ENCODE results near the gene NPB.
A peak's percentile ranks its signal among the peaks of the same experiment; 100 is the strongest.

The NPB gene

GRCh38 chr17:81900181-81900820, 1.7 kb upstream of the NPB start:
- no peak for DNase-seq

GRCh38 chr17:81901167-81902022, 643 bp upstream of the NPB start:
- no peak for DNase-seq

GRCh38 chr17:81902653-81903414, 796 bp downstream of the NPB start:
- DNase-seq: no peak

DNA sequence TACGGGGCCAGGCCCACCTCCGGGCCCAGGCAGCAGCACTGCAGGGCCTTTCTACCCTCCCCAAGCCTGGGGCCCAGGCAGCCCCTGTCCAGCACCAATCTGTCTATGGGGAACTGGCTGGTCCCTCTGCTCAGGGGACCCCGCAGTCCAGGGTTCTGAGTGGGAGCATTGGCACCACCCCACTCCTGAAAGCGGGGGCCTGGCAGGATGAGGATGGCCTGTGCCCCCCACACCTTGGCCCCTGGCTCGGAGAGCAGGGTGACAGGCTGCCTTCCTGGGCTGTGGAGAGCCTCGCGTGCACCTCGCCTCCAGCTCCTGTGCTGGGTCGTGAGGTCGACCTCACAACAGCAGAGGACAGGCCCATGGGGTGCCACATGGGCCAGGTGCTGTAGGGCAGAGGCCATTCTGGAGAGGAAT, 1.4 kb downstream of the NPB start:
- no peak for DNase-seq

DNA sequence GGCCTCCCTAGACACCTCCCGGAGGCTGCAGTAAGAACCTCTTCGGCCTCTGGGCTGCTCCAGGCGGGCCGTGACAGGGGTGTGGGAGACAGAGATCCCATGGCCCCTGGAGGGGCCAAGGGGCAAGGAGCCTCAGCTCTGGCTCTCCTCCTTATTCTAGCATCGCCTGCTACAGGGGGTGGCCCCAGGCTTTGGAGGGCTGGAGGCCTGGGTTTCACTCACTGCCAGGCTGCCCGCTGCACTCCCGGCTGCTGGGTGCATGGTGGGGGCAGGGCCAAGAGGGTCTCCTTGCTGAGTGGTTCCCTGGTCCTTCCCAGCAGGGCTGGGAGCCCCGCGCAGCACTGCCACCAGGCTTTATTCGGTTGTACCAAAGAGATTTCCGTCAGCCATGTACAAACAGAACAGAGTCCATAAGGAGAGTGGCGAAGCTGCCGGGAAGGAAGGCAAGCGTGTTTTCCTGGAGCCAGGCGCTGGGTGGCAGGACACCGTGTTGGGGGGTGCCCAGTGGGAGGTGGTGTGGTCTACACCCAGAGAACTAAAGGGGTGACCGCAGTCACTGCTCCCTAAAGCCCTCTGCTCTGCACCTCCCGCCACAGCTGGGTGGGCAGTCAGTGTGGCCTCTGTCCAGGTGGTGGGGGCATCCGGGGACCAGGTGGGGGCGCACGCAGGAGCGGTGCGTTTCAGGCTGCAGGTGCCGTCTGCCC, 2.0 kb downstream of the NPB start:
- no peak for DNase-seq

GRCh38 chr17:81904600-81905423, 2.8 kb downstream of the NPB start:
- no peak for DNase-seq

DNA sequence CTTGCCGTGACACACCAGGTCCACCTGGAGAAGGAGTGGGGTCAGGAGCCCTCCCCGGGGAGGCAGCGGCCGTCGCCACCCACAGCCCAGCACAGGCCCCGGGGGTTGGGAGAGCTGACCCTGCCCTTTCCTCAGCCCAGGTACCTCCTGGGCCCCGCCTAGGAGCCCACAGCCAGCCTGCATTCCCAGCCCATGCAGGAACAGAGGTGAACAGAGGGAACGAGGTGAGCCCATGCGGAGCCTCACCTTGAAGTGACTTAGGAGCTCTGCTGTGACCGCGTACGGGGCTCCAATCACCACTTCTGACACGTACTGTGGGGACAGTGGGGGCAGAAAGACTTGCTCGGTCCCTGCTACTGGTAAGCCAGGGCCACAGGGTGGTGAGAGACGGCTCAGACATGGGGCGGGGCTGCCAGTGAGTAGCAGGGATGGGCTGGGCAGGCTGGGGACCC, 3.4 kb downstream of the NPB start:
- no peak for DNase-seq

- no peak for DNase-seq
Observed at GRCh38 chr17:81905993-81906392, 4.0 kb downstream of the NPB start.

GRCh38 chr17:81906476-81907218, 4.6 kb downstream of the NPB start:
- no peak for DNase-seq

GRCh38 chr17:81907219-81908145, 5.4 kb downstream of the NPB start:
- DNase-seq: no peak

- DNase-seq: no peak
Observed at GRCh38 chr17:81908793-81909192, 6.8 kb downstream of the NPB start.

GRCh38 chr17:81909231-81909630, 7.2 kb downstream of the NPB start:
- DNase-seq: no peak

DNA sequence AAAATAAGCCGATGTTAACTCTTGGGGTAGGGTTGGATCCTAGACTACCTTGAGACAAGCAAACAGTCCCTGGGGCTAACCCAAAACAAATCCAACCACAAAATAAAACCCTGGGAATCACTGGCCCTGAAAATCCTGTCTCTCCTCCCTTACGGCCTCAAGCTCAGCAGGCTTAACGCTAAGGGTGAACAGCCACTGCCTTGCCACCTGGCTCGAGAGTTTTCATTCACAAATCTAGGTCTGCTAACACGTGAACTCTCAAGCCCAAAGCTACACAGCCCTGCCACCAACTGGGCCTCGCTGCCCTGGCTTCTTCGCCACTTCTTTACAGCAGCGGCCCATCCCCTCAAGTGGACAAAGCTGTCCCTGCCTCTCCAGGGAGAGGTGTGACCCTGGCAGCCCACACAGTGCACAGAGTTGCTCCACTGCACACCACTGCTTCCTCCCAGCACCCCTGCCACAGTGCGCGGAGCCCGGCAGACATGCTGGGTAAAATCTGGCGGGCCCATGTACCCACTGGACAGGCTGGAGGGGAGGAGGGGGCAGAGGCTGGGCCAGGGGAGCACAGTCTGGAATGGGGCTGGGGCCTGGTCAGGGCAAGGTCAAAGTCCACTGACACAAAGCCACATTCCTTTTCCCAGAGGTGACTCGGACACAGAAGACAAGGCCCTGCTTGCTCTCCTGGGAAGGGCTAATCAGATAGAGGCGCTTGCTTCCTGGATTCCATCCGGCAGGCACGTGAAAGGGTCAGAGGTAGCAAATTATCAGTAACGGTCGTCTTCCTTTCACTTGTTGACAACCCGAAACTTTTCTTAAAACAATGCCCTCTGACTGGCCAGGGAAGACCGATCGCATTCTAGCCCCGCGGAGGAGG, 8.2 kb downstream of the NPB start:
- no peak for DNase-seq

DNA sequence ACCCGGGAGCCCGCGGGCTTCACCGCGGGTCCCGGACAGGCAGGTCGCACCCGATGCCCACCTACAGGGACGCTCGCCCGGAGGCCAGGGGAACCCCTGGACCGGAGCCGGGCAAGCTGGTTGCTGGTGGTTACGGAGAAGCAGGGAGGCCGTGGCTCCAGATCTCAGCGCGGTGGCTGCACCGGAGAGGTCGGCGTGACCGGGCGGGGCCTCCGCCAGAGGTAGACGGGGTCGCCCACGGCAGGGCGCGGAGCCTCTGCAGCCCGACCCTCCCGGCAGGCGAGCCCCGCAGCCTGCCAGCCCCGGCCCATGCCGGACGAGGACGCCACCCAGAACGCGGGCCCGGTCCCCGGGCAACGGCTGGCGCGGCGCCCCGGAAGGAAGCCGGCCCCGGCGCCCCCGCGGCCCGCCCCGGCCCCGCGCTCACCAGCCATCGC, 8.8 kb downstream of the NPB start:
- DNase-seq: no peak

DNA sequence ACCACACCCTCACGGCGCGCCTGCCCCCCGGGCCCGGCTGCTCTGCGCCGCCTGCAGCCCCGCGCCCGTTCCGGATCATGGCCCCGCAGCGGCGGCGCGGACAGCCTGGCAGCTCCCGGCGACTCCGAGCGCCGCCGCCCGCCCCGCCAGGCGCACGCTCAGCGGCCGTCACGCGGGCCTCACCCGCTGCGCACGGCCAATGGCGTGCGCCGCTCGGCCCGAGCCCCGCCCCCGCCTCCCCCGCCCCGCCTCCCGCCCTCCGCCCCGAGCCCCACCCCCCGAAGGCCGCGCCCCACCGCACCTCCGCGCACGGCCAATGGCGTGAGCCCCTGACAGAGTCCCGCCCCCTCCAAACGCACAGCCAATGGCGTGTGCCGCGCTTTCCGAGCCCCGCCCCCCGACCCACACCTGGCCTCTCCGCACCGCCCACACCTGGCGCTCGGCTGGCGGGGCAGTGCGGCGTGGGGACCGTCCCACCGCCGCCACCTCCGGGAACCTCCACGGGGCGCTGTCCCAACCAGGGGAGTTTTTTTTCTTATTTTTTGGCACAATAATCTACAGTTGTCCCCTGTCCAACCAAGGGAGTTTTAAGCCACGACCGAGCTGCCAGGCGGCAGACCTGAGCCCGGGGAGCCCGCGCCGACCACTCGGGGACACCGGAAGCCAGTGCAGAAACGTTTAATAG, 9.4 kb downstream of the NPB start, which contains the start of gene PCYT2:
TSS of gene PCYT2 (minus strand) at position 123 of the 685 bp plus-strand sequence. CDS start at position 79, 44 bp downstream.
- DNase-seq: peak; percentile 95

DNA sequence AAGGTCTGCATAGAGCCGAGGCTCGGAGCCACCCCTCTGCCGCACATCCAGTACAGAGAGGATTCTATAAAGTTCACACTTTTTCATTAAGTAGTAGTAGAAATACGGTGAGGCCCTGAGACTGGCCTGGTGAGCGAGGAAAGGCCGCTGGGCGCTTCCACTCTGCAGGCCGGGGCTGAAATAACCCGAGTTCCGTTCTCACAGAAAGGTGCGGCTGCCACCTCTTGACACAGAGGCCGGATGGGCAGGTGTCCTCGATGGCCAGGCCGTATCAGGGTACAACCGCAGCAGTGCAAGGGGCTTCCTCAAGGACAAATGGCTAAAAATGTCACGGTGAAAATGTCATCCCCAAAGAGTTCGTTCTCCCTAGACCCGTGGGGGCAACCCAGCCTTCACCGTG, 9.9 kb downstream of the NPB start:
- DNase-seq: no peak

DNA sequence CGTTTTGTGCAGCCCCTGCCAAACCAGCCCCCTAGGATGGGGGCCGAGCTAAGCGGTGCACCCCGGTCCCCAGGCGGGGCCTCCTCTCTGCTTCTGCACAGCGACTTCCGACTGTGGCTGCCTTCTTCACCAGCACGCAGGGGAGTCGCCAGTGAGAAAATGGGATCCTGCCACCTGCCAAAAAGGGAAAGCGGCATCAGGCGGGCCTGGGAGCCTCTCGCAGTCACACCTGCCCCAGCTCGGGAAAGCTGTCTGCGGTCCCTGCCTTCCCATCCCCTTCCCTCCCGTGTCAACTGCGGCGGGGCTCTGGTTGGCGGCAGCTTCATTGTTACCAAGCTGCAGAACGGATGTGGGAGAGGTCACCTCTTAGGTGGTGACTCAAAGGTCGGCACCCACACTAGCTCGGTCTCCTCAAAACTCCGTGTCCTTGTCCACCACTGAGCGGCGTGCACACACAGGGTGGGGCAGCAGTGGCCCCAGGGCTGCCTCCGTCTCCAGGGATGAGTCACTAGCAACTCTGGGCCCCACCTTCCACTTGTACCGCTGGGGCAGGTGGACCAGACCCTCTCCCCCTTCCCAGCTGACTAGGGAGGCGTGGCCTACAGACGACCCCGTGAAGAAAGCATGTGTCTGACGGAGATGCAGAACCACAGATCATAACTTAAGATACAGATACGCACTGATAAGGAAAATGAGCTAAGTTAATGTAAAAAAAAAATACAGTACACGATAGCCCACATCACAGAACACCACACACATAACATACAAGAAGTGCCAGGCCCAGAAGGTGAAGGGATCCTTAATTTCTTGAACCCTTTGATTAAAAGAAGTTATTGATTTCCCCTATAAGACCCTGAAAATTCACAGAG, 10.6 kb downstream of the NPB start:
- no peak for DNase-seq
